ENCODE measurements around the gene MAP7D3.

Gene MAP7D3

DNA sequence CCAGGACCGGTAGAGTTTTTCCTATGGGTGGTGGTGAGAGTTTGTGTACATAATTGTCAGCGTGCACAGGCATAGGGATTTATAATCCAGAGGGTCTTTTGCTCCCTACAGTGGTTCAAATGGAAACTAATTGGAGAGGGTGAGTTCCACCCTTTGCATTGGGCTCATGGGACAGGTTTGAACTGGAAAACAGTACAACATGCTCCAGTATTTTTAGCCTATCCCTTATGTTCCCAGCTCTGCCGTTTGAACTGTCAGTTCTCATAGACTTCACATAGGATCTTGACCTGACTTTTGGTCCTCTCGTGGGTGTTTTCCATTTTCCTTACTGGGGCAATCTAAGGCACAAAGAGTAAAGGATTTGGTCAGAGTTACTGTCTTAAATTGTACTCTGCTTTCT lies 72.1 kb downstream of the MAP7D3 start:
- no peaks in the 10 kb centered on the region for H3F3A ChIP-seq (ENCODE audit: insufficient read depth, low read length)
- no peaks in the 10 kb centered on the region; the same call in 1 of the 2 replicates for H3K79me2 ChIP-seq (ENCODE audit: low read length)
- no peaks in the 10 kb centered on the region for H3K4me1 ChIP-seq (ENCODE audit: low read length)
- no peaks in the 10 kb centered on the region for H3K27me3 ChIP-seq (replicated peaks; ENCODE audit: insufficient read depth, low read length)
- H3K36me3 ChIP-seq (replicated peaks; ENCODE audit: insufficient read depth, low read length) = no peaks in the 10 kb centered on the region
- TF ChIP-seq EZH2 (optimal IDR thresholded peaks at IDR 0.05; ENCODE audit: low read depth, low read length) (no peak), EZH2phosphoT487 (IDR thresholded peaks at IDR 0.05; ENCODE audit: low read length) (no peak)
- TF ChIP-seq, protein P1, sequence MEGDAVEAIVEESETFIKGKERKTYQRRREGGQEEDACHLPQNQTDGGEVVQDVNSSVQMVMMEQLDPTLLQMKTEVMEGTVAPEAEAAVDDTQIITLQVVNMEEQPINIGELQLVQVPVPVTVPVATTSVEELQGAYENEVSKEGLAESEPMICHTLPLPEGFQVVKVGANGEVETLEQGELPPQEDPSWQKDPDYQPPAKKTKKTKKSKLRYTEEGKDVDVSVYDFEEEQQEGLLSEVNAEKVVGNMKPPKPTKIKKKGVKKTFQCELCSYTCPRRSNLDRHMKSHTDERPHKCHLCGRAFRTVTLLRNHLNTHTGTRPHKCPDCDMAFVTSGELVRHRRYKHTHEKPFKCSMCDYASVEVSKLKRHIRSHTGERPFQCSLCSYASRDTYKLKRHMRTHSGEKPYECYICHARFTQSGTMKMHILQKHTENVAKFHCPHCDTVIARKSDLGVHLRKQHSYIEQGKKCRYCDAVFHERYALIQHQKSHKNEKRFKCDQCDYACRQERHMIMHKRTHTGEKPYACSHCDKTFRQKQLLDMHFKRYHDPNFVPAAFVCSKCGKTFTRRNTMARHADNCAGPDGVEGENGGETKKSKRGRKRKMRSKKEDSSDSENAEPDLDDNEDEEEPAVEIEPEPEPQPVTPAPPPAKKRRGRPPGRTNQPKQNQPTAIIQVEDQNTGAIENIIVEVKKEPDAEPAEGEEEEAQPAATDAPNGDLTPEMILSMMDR (IDR thresholded peaks at IDR 0.05; ENCODE audit: low read length) = no peak
- no peak overlapping the region for H3K4me3 ChIP-seq (ENCODE audit: low read length)
- H3K4me2 ChIP-seq (ENCODE audit: low read depth, low read length) = no peak overlapping the region
- no peaks in the 10 kb centered on the region for H3K9me2 ChIP-seq (replicated peaks; ENCODE audit: insufficient read depth, low read length)
- no peak overlapping the region for H3K27ac ChIP-seq (ENCODE audit: low read length)
- no peak overlapping the region for H2AFZ ChIP-seq (ENCODE audit: low read length)
- H3K9me3 ChIP-seq (replicated peaks; ENCODE audit: insufficient read depth, low read length) = no peaks in the 10 kb centered on the region
- no peak for DNase-seq
- H3K9ac ChIP-seq (ENCODE audit: low read length) = no peak overlapping the region
- H4K20me1 ChIP-seq (ENCODE audit: insufficient read depth, low read length) = no peaks in the 10 kb centered on the region

DNA sequence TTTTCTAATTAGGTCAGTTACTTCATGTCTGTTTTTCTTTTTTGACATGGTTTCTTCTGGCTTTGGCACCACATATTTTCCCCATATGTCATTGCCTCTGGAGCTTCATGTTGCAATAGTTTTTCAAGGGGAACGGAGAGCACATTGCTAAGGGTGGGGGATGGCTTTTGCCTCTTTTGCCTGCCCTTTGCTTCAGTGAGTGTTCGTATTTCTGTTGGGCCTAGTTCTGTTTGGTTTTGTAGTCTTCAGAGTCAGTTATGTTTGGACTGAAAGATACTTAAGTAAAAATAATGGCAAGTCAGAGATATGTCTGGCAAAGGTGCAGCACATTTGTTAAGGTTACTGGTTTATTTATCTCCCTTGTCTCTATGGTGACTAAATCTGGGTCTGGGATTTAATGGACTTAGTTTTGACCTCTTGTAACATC lies 74.8 kb downstream of the MAP7D3 start:
- Histone ChIP-seq H3K27me3 (replicated peaks; ENCODE audit: insufficient read depth, low read length) (no peaks in the 10 kb centered on the region), H3K9me3 (replicated peaks; ENCODE audit: insufficient read depth, low read length) (no peaks in the 10 kb centered on the region), H3K27ac (ENCODE audit: low read length) (no peak overlapping the region), H3K4me2 (ENCODE audit: low read depth, low read length) (no peak overlapping the region), H3K36me3 (replicated peaks; ENCODE audit: insufficient read depth, low read length) (no peaks in the 10 kb centered on the region), H3K79me2 (ENCODE audit: low read length) (0 out of 2 replicates have a peak, but pooled peaks cover 2% of the 10 kb centered on the region), H3K9ac (ENCODE audit: low read length) (no peak overlapping the region), H3K4me1 (ENCODE audit: low read length) (no peaks in the 10 kb centered on the region), H3K4me3 (ENCODE audit: low read length) (no peak overlapping the region), H3K9me2 (replicated peaks; ENCODE audit: insufficient read depth, low read length) (no peaks in the 10 kb centered on the region), H2AFZ (ENCODE audit: low read length) (no peak overlapping the region), H3F3A (ENCODE audit: insufficient read depth, low read length) (no peaks in the 10 kb centered on the region), H4K20me1 (ENCODE audit: insufficient read depth, low read length) (no peaks in the 10 kb centered on the region)
- TF ChIP-seq, protein P1 (IDR thresholded peaks at IDR 0.05; ENCODE audit: low read length) = no peak
- no peak for TF ChIP-seq EZH2 (optimal IDR thresholded peaks at IDR 0.05; ENCODE audit: low read depth, low read length)
- TF ChIP-seq EZH2phosphoT487 (IDR thresholded peaks at IDR 0.05; ENCODE audit: low read length) = no peak
- DNase-seq = no peak

DNA sequence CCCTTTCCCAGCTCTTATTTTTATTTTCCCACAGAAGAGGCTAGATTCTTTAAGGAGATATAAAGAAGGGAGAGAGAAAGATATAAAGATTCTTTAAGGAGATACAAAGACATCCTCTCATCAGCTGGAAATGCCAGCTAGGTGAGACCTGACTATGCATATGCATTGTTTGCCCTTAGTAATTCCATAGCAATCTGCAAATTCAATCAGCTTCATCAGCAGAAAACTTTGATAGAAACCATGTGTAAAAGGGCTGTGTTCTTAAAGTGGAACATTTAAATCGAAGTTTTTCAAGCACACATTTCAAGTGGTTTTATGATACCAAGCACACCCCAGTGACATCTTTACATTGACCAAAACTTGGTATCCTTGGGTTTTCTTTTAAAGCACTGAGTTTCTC lies 79.8 kb downstream of the MAP7D3 start:
- Histone ChIP-seq H3K36me3 (replicated peaks; ENCODE audit: insufficient read depth, low read length) (no peaks in the 10 kb centered on the region), H4K20me1 (ENCODE audit: insufficient read depth, low read length) (no peaks in the 10 kb centered on the region), H3K4me1 (ENCODE audit: low read length) (no peaks in the 10 kb centered on the region), H3K79me2 (ENCODE audit: low read length) (peaks cover 34% of the 10 kb centered on the region), H3K9me2 (replicated peaks; ENCODE audit: insufficient read depth, low read length) (no peaks in the 10 kb centered on the region), H2AFZ (ENCODE audit: low read length) (no peak overlapping the region), H3K27ac (ENCODE audit: low read length) (no peak overlapping the region), H3K9ac (ENCODE audit: low read length) (no peak overlapping the region), H3K9me3 (replicated peaks; ENCODE audit: insufficient read depth, low read length) (no peaks in the 10 kb centered on the region), H3K27me3 (replicated peaks; ENCODE audit: insufficient read depth, low read length) (no peaks in the 10 kb centered on the region), H3K4me2 (ENCODE audit: low read depth, low read length) (no peak overlapping the region), H3F3A (ENCODE audit: insufficient read depth, low read length) (no peaks in the 10 kb centered on the region), H3K4me3 (ENCODE audit: low read length) (no peak overlapping the region)
- TF ChIP-seq EZH2phosphoT487 (IDR thresholded peaks at IDR 0.05; ENCODE audit: low read length) = no peak
- no peak for TF ChIP-seq EZH2 (optimal IDR thresholded peaks at IDR 0.05; ENCODE audit: low read depth, low read length)
- TF ChIP-seq, protein P1 (IDR thresholded peaks at IDR 0.05; ENCODE audit: low read length) = no peak
- no peak for DNase-seq
